ENCODE results near the gene SP140. TPM values are rescaled to one million over a fixed set of nuclear protein-coding genes. Genes with fewer than 3 reads are reported as not detected.

Gene SP140
- total and polyA plus RNA-seq, 2 experiments from 2014 or later: 0.24 to 0.70 TPM

- H3K4me1 Mint-ChIP-seq: no peaks in the 10 kb centered on the region
- Histone ChIP-seq H3K27ac (ENCODE audit: low read depth) (no peak overlapping the region), H3K9me2 (ENCODE audit: insufficient read depth) (no peaks in the 10 kb centered on the region), H3K36me3 (ENCODE audit: insufficient read depth) (no peaks in the 10 kb centered on the region), H3K27me3 (ENCODE audit: insufficient read depth) (no peaks in the 10 kb centered on the region), H4K20me1 (replicated peaks; ENCODE audit: insufficient read depth) (no peaks in the 10 kb centered on the region), H3F3A (replicated peaks; ENCODE audit: low read depth) (no peaks in the 10 kb centered on the region), H3K4me1 (ENCODE audit: insufficient read depth) (no peaks in the 10 kb centered on the region), H3K4me3 (no peak overlapping the region), H2AFZ (no peak overlapping the region), H3K79me2 (replicated peaks; ENCODE audit: insufficient read depth) (no peaks in the 10 kb centered on the region), H3K4me2 (no peak overlapping the region)
- H3K27ac Mint-ChIP-seq: no peak overlapping the region
- TF ChIP-seq CREB1 (CRISPR knock-in tag; IDR thresholded peaks at IDR 0.05; ENCODE audit: low read depth) (no peak), REST (IDR thresholded peaks at IDR 0.05; ENCODE audit: unreplicated experiment) (no peak), STAT1 (IDR thresholded peaks at IDR 0.05; ENCODE audit: unreplicated experiment) (no peak), ETS1 (IDR thresholded peaks at IDR 0.05) (no peak), ZNF331 (CRISPR knock-in tag; IDR thresholded peaks at IDR 0.05; ENCODE audit: low read depth) (no peak), ZNF462 (CRISPR knock-in tag; IDR thresholded peaks at IDR 0.05) (no peak), EZH2 (IDR thresholded peaks at IDR 0.05; ENCODE audit: low read depth, unreplicated experiment) (no peak), JUNB (IDR thresholded peaks at IDR 0.05; ENCODE audit: unreplicated experiment) (no peak), POLR2AphosphoS5 (IDR thresholded peaks at IDR 0.05; ENCODE audit: low read depth) (no peak), ZNF114 (CRISPR knock-in tag; IDR thresholded peaks at IDR 0.05) (no peak), EZH2phosphoT487 (IDR thresholded peaks at IDR 0.05; ENCODE audit: unreplicated experiment) (no peak), NANOG (IDR thresholded peaks at IDR 0.05; ENCODE audit: borderline replicate concordance) (no peak)
- TF ChIP-seq, protein P1, sequence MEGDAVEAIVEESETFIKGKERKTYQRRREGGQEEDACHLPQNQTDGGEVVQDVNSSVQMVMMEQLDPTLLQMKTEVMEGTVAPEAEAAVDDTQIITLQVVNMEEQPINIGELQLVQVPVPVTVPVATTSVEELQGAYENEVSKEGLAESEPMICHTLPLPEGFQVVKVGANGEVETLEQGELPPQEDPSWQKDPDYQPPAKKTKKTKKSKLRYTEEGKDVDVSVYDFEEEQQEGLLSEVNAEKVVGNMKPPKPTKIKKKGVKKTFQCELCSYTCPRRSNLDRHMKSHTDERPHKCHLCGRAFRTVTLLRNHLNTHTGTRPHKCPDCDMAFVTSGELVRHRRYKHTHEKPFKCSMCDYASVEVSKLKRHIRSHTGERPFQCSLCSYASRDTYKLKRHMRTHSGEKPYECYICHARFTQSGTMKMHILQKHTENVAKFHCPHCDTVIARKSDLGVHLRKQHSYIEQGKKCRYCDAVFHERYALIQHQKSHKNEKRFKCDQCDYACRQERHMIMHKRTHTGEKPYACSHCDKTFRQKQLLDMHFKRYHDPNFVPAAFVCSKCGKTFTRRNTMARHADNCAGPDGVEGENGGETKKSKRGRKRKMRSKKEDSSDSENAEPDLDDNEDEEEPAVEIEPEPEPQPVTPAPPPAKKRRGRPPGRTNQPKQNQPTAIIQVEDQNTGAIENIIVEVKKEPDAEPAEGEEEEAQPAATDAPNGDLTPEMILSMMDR (conservative IDR thresholded peaks at IDR 0.05; ENCODE audit: low read depth in 2 of 2): no peak
- H3K36me3 Mint-ChIP-seq (ENCODE audit: low read depth): peaks cover 12% of the 10 kb centered on the region
- H3K27me3 Mint-ChIP-seq (ENCODE audit: insufficient read depth, low read depth, poor library complexity): peaks cover 5% of the 10 kb centered on the region
- no peak overlapping the region for H3K4me3 Mint-ChIP-seq
- ATAC-seq (no peak), DNase-seq (ENCODE audit: low spot score) (no peak)
- peaks cover 2% of the 10 kb centered on the region; the same call in 2 of the 3 replicates for H3K9me3 Mint-ChIP-seq
Measured at GRCh38 chr2:230202430-230203109, 23.0 kb upstream of the SP140 start.

All from GM23338 (cell line).